Transverse colon (tissue), 4 donors: ENCODE measurements around the gene THSD7A. TPM values are rescaled to one million over a fixed set of nuclear protein-coding genes. Genes with fewer than 3 reads are reported as not detected.

Experiments
- DNase-seq: peaks from one replicate; pipeline ENCODE4 v3.0.0-alpha.2; 2019
- H3K27ac ChIP-seq, 4 donors: fragments of 200-600 bp; sonication (generic); 2 replicates each; pipeline ENCODE4 v1.5.1; 2016 to 2018; ENCODE audit warnings: inconsistent platforms in 4 of 4
- H3K27me3 ChIP-seq: fragments of 200-600 bp; sonication (generic); 2 replicates; pipeline ENCODE4 v1.5.1; 2017; ENCODE audit warnings: inconsistent platforms
- H3K36me3 ChIP-seq, 4 donors: fragments of 200-600 bp; sonication (generic); 2 replicates each; pipeline ENCODE4 v1.5.1; 2017 to 2019; ENCODE audit warnings: inconsistent platforms in 4 of 4
- H3K4me1 ChIP-seq, 4 donors: fragments of 200-600 bp; sonication (generic); 2 replicates each; pipeline ENCODE4 v1.5.1; 2017 to 2020; ENCODE audit warnings: inconsistent platforms in 4 of 4
- H3K4me3 ChIP-seq, 4 donors: fragments of 200-600 bp; sonication (generic); 1 replicate in 1 of 4; 2 replicates in 3 of 4; pipeline versions ENCODE4 v1.5.1 to v1.6.1; 2017 to 2019; ENCODE audit warnings: inconsistent platforms in 4 of 4
- H3K9me3 ChIP-seq, 2 donors: fragments of 200-600 bp; sonication (generic); 2 replicates each; pipeline ENCODE4 v1.5.1; 2017 to 2019; ENCODE audit warnings: inconsistent platforms in 2 of 2
- CTCF ChIP-seq, 5 experiments: fragments of 200-600 bp in 3 of 5; fragments of 450-650 bp in 2 of 5; sonication (generic) in 3 of 5; IDR thresholded peaks; 1 replicate in 2 of 5; 2 replicates in 3 of 5; pipeline ENCODE4 v1.5.1; 2016 to 2017; ENCODE audit warnings: antibody characterized with exemption in 5 of 5, inconsistent platforms in 3 of 5, mild to moderate bottlenecking in 2 of 5, moderate library complexity in 1 of 5
- EP300 ChIP-seq: sonication (generic); formaldehyde crosslinking; IDR thresholded peaks from one replicate; pipeline ENCODE4 v1.6.1; 2017; ENCODE audit warnings: antibody characterized with exemption, low read depth
- POLR2A ChIP-seq: fragments of 450-650 bp; IDR thresholded peaks from one replicate; pipeline ENCODE4 v1.6.1; 2016; ENCODE audit warnings: antibody characterized with exemption, mild to moderate bottlenecking, moderate library complexity
- POLR2AphosphoS5 ChIP-seq, 3 donors: sonication (generic); formaldehyde crosslinking; IDR thresholded peaks; one replicate each; pipeline ENCODE4 v1.6.1; 2016; ENCODE audit warnings: antibody characterized with exemption in 3 of 3
- WGBS, 2 donors: methylation state at CpG; one replicate each; pipeline ENCODE4 v1.1.5; 2018; ENCODE audit warnings: low coverage in 1 of 2; 5-methylcytosine and 5-hydroxymethylcytosine counted together
- in situ Hi-C, 4 donors: fragments of 200-750 bp; cut with MboI; loops; one replicate each; pipeline versions ENCODE4 v1.15.0 to v1.15.1; 2017; ENCODE audit warnings: low sequenced_read_pairs in 3 of 4, low pct_ligation_motif_present in 1 of 4, low pct_unique_long_range_greater_than_20kb in 1 of 4
- intact Hi-C: fragments of 100-400 bp; cut with DNase I; formaldehyde crosslinking; loops from one replicate; pipeline ENCODE4 v1.15.1; 2023; ENCODE audit warnings: low total_unique reads
- total RNA-seq, 4 donors: library from RNA; depleted of rRNA; stranded (reverse); fragments of >200 nt; gene quantifications; one replicate each; pipeline ENCODE4 v1.1.0, GENCODE V29; 2016

Gene THSD7A
- total RNA-seq, 4 donors from 2014 or later, result 1.9 to 18.9 (median 2.0) TPM

- H3K4me3 ChIP-seq, result no peak overlapping the region
- H3K36me3 ChIP-seq, result no peaks in the 10 kb centered on the region
- no peak for DNase-seq
- intact Hi-C loops (no loop called here), in situ Hi-C loops (no loop called here)
- WGBS, 2 donors, result 80 to 87% methylated on average over 4 of the region's 4 CpGs
- TF ChIP-seq CTCF (IDR thresholded peaks at IDR 0.05) (no peak), EP300 (no peak), POLR2A (no peak), POLR2AphosphoS5 (IDR thresholded peaks at IDR 0.05) (no peak)
- H3K9me3 ChIP-seq, result no peaks in the 10 kb centered on the region
- H3K27ac ChIP-seq, result no peak overlapping the region
- no peaks in the 10 kb centered on the region for H3K4me1 ChIP-seq
- no peaks in the 10 kb centered on the region for H3K27me3 ChIP-seq
These were observed 499.7 kb downstream of the THSD7A start for GRCh38 chr7:11332186-11332864.

- TF ChIP-seq POLR2AphosphoS5 (IDR thresholded peaks at IDR 0.05) (no peak), EP300 (no peak), CTCF (IDR thresholded peaks at IDR 0.05) (no peak), POLR2A (no peak)
- DNase-seq, result no peak
- in situ Hi-C loops, result no loop called here
These were observed 500.6 kb downstream of the THSD7A start for GRCh38 chr7:11331128-11332102.

GRCh38 chr7:11330717-11331116 is 501.3 kb downstream of the THSD7A start:
- in situ Hi-C loops, result no loop called here
- TF ChIP-seq POLR2A, result no peak
- no peak for TF ChIP-seq POLR2AphosphoS5 (IDR thresholded peaks at IDR 0.05)
- no peak for TF ChIP-seq EP300
- no peak overlapping the region for H3K4me3 ChIP-seq
- H3K27me3 ChIP-seq, result no peaks in the 10 kb centered on the region
- no peaks in the 10 kb centered on the region for H3K36me3 ChIP-seq
- intact Hi-C loops, result no loop called here
- 66 to 68% methylated on average over 3 of the region's 3 CpGs for WGBS, 2 donors
- DNase-seq, result no peak
- H3K4me1 ChIP-seq, result no peaks in the 10 kb centered on the region
- H3K27ac ChIP-seq, result no peak overlapping the region
- no peaks in the 10 kb centered on the region for H3K9me3 ChIP-seq

More at GRCh38 chr7:11331128-11332102, 500.6 kb downstream of the THSD7A start:
- intact Hi-C loops, result no loop called here
- Histone ChIP-seq H3K4me1 (no peaks in the 10 kb centered on the region), H3K27me3 (no peaks in the 10 kb centered on the region), H3K36me3 (no peaks in the 10 kb centered on the region), H3K4me3 (no peak overlapping the region), H3K9me3 (no peaks in the 10 kb centered on the region), H3K27ac (no peak overlapping the region)
- 58 to 65% methylated on average over 8 of the region's 8 CpGs for WGBS, 2 donors

- DNase-seq, result no peak
- H3K4me1 ChIP-seq, result no peaks in the 10 kb centered on the region
- H3K4me3 ChIP-seq, result no peak overlapping the region
- no peak overlapping the region for H3K27ac ChIP-seq
- TF ChIP-seq POLR2A, result no peak
- TF ChIP-seq EP300, result no peak
- no peak for TF ChIP-seq CTCF (IDR thresholded peaks at IDR 0.05)
- no peak for TF ChIP-seq POLR2AphosphoS5 (IDR thresholded peaks at IDR 0.05)
- no peaks in the 10 kb centered on the region for H3K9me3 ChIP-seq
- no peaks in the 10 kb centered on the region for H3K27me3 ChIP-seq
- H3K36me3 ChIP-seq, result no peaks in the 10 kb centered on the region
- 72% methylated on average over 3 of the region's 3 CpGs; no CpG with 5 or more reads in 1 of the 2 donors for WGBS, 2 donors
- intact Hi-C loops, result no loop called here
- in situ Hi-C loops, result no loop called here
These were observed 501.8 kb downstream of the THSD7A start for GRCh38 chr7:11330208-11330607.
